Raji (cell line): ENCODE measurements around the gene NOC4L.

Experiments
- POLR2A ChIP-seq: IDR thresholded peaks from 2 replicates; pipeline ENCODE4 v1.6.1; 2011; ENCODE audit warnings: low read depth, low read length, control low read depth; ENCODE audit not compliant: insufficient read depth

NOC4L gene

DNA sequence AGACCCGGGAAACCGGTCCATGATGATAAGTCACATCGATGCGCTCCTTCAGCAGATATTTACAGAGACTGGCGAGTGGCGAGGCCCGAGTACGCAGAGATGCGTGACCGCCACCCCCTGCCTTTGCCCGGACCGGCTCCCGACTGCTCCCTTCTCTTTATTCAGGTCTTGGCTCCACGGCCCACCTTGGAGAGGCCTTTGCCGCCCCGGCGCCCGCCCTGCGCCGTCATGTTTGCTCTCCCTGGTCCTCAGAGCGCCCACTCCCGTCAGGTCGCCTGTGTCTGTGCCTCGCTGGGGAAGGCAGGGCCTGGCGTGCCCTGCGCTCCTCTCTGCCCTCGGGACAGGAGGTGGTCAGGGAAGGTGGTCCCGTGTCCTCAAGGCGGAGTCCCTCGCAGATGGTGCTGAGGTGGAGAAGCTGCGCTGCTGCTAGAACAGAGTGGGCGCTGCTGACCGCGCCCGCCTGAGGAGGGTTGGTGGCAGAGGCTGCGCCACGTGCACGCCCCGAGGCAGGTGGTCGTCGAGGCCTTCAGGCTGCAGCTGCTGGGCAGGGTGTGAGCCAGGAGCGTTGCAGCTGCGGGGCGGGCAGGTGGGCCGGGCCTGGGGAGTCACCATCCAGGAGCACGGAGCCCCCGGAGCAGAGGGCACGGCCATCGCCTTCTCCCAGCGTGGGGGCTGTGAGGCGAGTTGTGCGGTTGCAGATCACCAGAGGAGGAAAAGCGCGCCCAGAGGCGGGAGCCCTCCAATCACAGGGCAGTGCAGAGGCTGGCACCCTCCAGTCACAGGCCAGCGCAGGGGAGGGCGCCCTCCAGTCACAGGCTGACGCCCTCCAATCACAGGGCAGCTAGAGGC is 27.3 kb upstream of the NOC4L start:
- TF ChIP-seq POLR2A: no peak

GRCh38 chr12:132117558-132117875 is 26.7 kb upstream of the NOC4L start:
- TF ChIP-seq POLR2A: no peak

- no peak for TF ChIP-seq POLR2A
Observed at GRCh38 chr12:132118876-132119275, 25.4 kb upstream of the NOC4L start.

DNA sequence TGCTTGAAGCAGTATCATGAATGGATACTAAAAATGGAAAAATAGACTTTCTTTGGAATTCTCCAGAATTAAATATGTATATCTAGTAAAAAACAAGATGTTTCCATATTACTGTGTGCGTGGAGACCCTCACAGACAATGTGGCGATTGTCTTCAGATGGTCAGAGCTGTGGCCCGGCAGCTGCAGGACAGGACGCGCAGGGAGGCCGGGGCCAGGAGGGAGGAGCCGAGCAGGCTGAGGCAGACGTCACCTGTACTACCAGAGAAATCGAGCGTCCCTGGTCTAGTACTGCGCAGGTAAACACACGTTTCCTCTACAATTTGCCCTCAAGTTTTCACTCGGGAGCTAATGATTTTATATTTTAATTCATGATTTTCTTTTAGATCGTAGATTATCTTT is 23.0 kb upstream of the NOC4L start:
- no peak for TF ChIP-seq POLR2A

GRCh38 chr12:132123970-132124765 is 20.1 kb upstream of the NOC4L start:
- no peak for TF ChIP-seq POLR2A

DNA sequence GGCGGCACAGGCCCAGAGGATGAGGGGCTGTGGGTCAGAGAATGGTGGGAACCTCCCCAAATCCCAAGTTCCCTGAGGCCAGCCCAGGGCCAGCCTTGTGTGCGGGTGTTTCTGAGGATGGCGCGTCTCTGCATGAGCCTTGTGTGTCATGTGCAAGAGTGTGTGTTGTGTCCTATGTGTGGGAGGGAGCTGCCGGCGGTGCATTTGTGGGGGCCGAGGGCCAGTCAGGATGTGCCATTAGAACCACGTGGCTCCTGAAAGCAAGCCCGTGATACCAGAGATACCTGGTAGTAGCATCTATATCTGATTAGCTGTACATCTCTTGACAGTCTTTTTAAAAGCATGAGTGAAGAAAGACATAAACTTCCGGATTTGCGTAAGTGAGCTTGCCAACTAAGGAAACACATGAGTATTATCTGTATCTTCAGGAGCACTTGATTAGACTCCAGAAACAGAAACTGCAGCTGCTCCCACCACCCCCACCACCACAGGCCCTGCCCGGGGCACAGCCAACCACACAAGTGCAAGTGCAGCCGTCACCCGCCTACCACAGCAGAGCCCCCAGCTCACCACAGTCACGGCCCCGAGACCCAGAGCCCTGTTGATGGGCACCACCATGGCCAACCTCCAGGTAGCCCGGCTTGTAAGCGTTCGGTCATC is 19.4 kb upstream of the NOC4L start:
- no peak for TF ChIP-seq POLR2A

DNA sequence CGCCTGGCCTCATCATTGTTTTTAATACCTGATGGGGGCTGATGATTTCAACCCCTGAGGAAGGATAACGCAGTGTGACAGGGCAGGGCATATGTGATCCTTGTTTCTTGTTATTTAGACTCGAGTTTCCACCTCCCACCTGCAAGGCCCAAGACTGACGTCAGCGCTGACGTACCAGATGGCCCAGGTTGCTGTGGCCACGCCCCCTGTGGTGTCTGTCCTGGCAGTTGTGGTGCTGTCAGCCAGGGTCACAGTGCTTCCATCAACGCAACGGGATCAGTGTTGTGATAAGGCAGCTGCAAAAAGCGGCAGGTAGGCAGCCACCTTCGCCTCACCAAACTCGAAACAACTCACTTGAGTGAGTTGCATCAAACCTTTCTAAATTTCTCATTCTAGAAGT is 18.5 kb upstream of the NOC4L start:
- no peak for TF ChIP-seq POLR2A

- no peak for TF ChIP-seq POLR2A
Observed at GRCh38 chr12:132127041-132127440, 17.2 kb upstream of the NOC4L start.

DNA sequence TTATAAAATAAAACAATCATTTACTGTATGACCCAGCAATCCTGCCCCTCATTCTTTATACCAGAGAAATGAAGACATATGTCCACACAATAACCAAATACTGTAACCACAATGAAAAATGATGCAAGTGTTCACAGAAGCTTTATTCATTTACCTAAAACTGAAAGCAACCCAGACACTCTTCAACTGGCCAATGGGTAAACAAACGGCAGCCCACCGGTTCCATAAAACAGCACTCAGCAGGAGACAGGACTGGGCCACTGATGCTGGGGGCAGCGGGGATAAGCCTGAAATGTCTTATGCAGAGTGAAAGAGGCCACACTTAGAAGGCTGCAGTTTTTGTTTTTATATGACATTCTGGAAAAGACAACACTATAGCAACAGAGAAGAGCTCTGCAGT is 15.2 kb upstream of the NOC4L start:
- no peak for TF ChIP-seq POLR2A

- no peak for TF ChIP-seq POLR2A
Observed at GRCh38 chr12:132130690-132131089, 13.6 kb upstream of the NOC4L start.

GRCh38 chr12:132131229-132131628 is 13.0 kb upstream of the NOC4L start:
- TF ChIP-seq POLR2A: no peak

DNA sequence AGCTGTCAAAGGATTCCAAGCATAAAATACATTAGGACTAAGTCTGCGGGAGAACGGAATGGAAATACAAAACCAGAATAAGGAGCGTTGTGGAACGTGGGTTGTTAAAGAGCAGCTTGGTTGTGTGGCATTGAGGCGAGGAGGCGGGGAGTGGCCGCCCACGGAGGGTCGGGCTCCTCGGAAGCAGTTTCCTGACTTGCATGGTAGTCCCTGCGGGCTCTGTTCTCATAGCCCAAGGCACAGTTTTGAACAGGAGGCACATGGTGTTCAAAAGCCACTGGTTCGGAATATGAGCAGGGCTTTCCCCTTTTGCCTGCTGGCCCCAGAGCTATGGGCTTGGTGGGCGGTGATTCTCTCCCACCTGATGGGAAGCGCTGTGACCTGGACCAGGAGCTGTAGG is 12.3 kb upstream of the NOC4L start:
- no peak for TF ChIP-seq POLR2A

DNA sequence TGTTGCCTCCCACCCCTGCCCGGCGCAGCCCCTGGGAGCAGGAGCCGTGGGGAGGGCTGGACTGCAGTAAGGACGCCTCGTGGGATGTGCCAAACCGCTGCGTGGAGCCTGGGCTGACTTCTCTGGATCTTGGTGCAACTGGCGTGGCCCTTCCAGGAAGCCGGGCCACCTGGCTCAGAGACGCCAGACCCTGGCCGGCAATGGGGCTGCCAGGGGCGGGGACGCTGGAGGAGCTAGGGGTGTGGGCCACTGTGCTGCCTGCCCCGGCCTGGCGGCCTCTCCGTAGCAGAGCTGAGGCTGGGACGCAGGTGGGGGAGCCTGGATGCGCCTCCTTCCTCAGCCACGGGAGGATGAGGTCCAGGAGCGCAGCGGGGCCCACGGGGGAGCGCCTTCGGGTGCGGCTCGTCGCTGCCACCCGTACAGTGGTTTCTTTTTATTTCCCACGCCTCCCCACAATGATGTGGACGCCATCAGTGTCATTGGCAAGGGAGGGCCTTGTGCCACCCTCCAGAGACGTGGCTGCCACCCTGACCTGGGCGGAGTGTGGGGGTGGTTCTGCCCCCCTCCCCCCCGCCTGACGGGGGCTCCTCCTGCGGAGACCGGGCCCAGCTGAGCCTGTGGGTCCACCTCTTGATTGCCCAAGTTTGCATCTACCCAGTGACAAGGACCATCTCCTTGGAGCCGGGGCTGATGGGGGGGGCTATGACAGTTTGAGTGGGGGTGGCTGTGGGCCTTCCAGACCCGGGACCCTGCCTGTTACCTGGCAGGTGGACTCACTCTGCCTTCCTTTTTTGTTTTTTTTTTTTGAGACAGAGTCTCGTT is 11.4 kb upstream of the NOC4L start:
- TF ChIP-seq POLR2A: no peak

DNA sequence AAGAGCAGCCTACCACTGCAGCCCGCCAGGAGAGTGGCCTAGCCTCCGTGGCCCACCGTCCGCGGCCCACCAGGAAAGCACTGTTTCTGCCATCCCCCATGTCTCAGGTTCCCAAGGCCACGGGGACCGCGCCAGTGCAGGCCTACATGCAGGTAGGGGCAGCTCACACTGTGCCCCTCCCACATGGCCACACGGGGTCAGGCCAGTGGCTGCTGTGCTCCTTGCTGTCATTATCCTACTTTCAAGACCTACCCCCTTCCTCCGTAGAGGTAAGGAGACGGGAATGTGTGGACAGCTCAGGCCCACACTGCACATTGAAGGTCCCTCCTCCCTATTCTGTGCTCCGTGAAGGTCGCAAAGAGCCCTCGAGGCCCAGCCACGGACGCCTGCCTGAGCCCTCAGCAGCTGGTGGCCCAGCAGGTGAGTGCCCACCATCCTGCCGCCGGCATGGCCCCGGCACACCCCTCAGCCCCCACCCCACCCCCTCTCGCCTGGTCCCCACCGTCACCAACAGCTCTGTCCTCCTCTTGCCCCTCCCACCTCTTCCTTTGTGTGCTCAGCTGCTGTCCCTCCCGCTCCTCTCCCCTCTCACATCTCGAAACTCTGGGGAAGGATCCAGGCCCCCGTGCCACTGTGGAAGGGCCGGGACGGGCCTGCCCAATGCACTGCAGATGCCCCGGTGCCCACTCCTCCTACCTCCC is 10.2 kb upstream of the NOC4L start:
- TF ChIP-seq POLR2A: no peak
